ENCODE measurements around the gene DLX4.

DLX4 gene

DNA sequence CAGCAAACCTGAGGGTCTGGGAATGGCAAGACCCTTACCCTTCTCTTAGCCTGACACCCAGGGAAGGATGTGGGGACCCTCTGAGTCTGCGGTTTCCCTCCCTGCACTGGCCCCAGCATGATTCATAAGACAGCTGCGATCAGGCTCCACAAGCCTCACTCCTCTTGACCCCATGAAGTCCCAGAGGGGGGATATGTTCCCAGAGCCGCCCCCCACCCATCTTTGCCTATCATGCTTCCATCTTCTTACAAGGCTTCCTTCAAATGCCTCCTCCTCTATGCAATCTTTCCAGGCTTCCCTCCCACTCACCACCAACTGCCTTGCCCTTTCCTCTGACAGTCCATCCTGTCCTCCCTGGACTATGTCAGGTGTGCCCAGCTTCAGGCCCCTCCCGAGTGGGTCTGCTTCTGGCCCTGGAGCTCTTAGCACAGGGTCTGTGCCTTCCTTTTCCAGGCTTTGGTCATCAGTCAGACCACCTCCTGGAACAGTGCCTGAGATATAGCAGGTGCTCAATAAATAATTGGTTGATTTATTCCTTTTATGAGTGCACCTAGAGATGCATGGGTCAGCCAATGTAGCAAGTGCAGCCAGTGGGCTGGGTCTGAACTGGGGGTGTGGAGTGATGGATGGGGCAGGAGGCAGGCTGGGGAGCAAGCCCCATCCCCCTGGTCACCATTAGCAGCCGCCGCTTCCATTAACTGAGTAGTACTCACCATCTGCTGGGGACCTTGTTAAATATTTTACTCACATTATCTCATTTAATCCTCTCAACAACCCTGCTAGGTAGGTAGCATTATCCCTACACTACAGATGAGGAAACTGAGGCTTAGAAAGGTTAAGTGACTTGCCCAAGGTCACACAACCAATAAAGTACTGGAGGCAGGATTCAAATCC is 17.7 kb downstream of the DLX4 start (continued):
- TF ChIP-seq CSDC2 (CRISPR knock-in tag; IDR thresholded peaks at IDR 0.05) = no peak
- TF ChIP-seq ZC3H10 (CRISPR knock-in tag; IDR thresholded peaks at IDR 0.05) = no peak
- no peak for TF ChIP-seq ZFP3 (CRISPR knock-in tag; IDR thresholded peaks at IDR 0.05)
- TF ChIP-seq ARNTL (CRISPR knock-in tag; IDR thresholded peaks at IDR 0.05; ENCODE audit: borderline replicate concordance, low read depth) = no peak
- no peak for TF ChIP-seq RARB (CRISPR knock-in tag; IDR thresholded peaks at IDR 0.05)

- no peak for TF ChIP-seq ARNTL (CRISPR knock-in tag; IDR thresholded peaks at IDR 0.05; ENCODE audit: borderline replicate concordance, low read depth)
- no peak for TF ChIP-seq ESRRG (CRISPR knock-in tag; IDR thresholded peaks at IDR 0.05)
- TF ChIP-seq ISL1 (CRISPR knock-in tag; IDR thresholded peaks at IDR 0.05) = no peak
- no peak for TF ChIP-seq TCF4 (CRISPR knock-in tag; IDR thresholded peaks at IDR 0.05; ENCODE audit: borderline replicate concordance)
- TF ChIP-seq POU6F1 (CRISPR knock-in tag; IDR thresholded peaks at IDR 0.05; ENCODE audit: borderline replicate concordance, low read depth) = no peak
- TF ChIP-seq GLIS3 (CRISPR knock-in tag; IDR thresholded peaks at IDR 0.05) = no peak
- ATAC-seq = no peak
Measured at GRCh38 chr17:49987290-49987585, 18.2 kb downstream of the DLX4 start.

DNA sequence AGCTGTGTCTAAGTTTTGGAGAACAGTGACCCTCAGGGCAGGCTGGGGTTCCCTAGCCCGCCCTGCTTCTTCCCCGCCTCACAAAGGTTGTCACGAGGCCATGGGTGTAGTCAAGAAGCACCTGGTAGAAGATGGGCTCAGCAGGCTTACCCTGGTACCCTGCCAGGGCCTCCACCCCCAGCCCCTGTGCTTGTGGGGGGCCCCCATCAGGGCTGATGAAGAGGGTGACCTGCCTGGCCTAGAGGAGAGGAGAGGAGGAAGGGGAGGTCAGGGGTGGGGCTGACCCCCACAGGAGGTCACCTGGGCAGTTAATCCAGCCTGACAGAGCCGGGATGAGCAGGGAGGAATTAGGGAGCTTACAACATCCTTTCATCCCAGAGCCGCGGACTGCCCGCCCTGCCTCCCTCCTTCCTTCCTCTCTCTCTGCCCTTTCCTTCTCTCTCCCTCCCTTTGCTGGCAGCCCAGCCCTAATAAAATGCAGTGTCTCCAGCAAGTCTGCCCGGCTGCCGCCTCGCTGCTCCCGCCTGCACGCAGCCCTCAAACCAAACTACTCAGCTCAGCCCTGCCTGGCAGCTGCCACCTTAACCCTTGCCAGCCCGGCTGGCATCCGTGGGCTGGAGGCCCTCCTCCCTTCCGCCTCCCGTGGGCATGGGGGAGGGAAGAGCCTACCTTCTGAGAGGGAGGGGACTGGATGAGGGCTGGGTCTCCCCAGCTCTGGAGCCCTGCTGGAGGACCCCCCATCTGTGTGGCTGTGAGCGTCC is 18.9 kb downstream of the DLX4 start:
- ATAC-seq = peak; percentile 88
- no peak for TF ChIP-seq POU6F1 (CRISPR knock-in tag; IDR thresholded peaks at IDR 0.05; ENCODE audit: borderline replicate concordance, low read depth)
- TF ChIP-seq TCF4 (CRISPR knock-in tag; IDR thresholded peaks at IDR 0.05; ENCODE audit: borderline replicate concordance) = no peak
- no peak for TF ChIP-seq ESRRG (CRISPR knock-in tag; IDR thresholded peaks at IDR 0.05)
- TF ChIP-seq ZFP3 (CRISPR knock-in tag; IDR thresholded peaks at IDR 0.05) = no peak
- no peak for TF ChIP-seq ISL1 (CRISPR knock-in tag; IDR thresholded peaks at IDR 0.05)
- no peak for TF ChIP-seq GLIS3 (CRISPR knock-in tag; IDR thresholded peaks at IDR 0.05)
- no peak for TF ChIP-seq OSR1 (CRISPR knock-in tag; IDR thresholded peaks at IDR 0.05)
- no peak for TF ChIP-seq ZFP30 (CRISPR knock-in tag; IDR thresholded peaks at IDR 0.05)
- no peak for TF ChIP-seq ZNF8 (CRISPR knock-in tag; IDR thresholded peaks at IDR 0.05)
- TF ChIP-seq, protein P1, sequence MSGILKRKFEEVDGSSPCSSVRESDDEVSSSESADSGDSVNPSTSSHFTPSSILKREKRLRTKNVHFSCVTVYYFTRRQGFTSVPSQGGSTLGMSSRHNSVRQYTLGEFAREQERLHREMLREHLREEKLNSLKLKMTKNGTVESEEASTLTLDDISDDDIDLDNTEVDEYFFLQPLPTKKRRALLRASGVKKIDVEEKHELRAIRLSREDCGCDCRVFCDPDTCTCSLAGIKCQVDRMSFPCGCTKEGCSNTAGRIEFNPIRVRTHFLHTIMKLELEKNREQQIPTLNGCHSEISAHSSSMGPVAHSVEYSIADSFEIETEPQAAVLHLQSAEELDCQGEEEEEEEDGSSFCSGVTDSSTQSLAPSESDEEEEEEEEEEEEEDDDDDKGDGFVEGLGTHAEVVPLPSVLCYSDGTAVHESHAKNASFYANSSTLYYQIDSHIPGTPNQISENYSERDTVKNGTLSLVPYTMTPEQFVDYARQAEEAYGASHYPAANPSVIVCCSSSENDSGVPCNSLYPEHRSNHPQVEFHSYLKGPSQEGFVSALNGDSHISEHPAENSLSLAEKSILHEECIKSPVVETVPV (CRISPR knock-in tag; IDR thresholded peaks at IDR 0.05) = no peak
- TF ChIP-seq CSDC2 (CRISPR knock-in tag; IDR thresholded peaks at IDR 0.05) = no peak
- TF ChIP-seq RARB (CRISPR knock-in tag; IDR thresholded peaks at IDR 0.05) = no peak

DNA sequence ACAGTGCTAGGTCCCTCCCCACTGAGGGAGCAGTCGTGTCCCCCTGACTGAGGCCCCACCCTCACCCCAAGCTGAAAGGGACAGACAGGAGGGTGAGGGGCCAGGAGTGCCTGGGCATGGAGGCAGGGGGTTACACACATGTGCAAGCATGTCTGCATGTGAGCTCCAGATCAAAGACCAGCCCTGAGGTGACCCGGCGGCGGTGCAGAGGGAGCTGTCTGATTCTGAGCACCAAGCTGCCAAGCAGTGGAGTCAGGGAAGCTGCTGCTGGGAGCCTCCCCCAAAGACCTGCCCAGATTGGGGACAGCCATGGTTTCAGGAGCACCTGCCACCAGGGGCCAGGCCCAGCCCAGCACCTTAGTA is 20.5 kb downstream of the DLX4 start:
- ATAC-seq = no peak
- TF ChIP-seq PPARA (CRISPR knock-in tag; IDR thresholded peaks at IDR 0.05; ENCODE audit: borderline replicate concordance) (no peak), SNAI2 (CRISPR knock-in tag; IDR thresholded peaks at IDR 0.05) (no peak), ZNF70 (CRISPR knock-in tag; IDR thresholded peaks at IDR 0.05) (no peak), ISL1 (CRISPR knock-in tag; IDR thresholded peaks at IDR 0.05) (no peak), POU6F1 (CRISPR knock-in tag; IDR thresholded peaks at IDR 0.05; ENCODE audit: borderline replicate concordance, low read depth) (no peak), CSDC2 (CRISPR knock-in tag; IDR thresholded peaks at IDR 0.05) (no peak), ZNF8 (CRISPR knock-in tag; IDR thresholded peaks at IDR 0.05) (no peak)
- TF ChIP-seq, protein P2, sequence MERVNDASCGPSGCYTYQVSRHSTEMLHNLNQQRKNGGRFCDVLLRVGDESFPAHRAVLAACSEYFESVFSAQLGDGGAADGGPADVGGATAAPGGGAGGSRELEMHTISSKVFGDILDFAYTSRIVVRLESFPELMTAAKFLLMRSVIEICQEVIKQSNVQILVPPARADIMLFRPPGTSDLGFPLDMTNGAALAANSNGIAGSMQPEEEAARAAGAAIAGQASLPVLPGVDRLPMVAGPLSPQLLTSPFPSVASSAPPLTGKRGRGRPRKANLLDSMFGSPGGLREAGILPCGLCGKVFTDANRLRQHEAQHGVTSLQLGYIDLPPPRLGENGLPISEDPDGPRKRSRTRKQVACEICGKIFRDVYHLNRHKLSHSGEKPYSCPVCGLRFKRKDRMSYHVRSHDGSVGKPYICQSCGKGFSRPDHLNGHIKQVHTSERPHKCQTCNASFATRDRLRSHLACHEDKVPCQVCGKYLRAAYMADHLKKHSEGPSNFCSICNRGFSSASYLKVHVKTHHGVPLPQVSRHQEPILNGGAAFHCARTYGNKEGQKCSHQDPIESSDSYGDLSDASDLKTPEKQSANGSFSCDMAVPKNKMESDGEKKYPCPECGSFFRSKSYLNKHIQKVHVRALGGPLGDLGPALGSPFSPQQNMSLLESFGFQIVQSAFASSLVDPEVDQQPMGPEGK (CRISPR knock-in tag; IDR thresholded peaks at IDR 0.05; ENCODE audit: borderline replicate concordance) = no peak
- TF ChIP-seq, protein P3, sequence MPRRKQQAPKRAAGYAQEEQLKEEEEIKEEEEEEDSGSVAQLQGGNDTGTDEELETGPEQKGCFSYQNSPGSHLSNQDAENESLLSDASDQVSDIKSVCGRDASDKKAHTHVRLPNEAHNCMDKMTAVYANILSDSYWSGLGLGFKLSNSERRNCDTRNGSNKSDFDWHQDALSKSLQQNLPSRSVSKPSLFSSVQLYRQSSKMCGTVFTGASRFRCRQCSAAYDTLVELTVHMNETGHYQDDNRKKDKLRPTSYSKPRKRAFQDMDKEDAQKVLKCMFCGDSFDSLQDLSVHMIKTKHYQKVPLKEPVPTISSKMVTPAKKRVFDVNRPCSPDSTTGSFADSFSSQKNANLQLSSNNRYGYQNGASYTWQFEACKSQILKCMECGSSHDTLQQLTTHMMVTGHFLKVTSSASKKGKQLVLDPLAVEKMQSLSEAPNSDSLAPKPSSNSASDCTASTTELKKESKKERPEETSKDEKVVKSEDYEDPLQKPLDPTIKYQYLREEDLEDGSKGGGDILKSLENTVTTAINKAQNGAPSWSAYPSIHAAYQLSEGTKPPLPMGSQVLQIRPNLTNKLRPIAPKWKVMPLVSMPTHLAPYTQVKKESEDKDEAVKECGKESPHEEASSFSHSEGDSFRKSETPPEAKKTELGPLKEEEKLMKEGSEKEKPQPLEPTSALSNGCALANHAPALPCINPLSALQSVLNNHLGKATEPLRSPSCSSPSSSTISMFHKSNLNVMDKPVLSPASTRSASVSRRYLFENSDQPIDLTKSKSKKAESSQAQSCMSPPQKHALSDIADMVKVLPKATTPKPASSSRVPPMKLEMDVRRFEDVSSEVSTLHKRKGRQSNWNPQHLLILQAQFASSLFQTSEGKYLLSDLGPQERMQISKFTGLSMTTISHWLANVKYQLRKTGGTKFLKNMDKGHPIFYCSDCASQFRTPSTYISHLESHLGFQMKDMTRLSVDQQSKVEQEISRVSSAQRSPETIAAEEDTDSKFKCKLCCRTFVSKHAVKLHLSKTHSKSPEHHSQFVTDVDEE (CRISPR knock-in tag; IDR thresholded peaks at IDR 0.05) = no peak
